Hepatocyte (in vitro differentiated cells): ENCODE measurements around the gene MARCO.

Experiments
- CTCF ChIP-seq: fragments of 200-600 bp; sonication (generic); IDR thresholded peaks from 2 replicates; pipeline ENCODE4 v1.5.1; 2016; ENCODE audit warnings: antibody characterized with exemption, mild to moderate bottlenecking; ENCODE audit not compliant: poor library complexity
- EZH2 ChIP-seq: fragments of 200-600 bp; sonication (generic); IDR thresholded peaks from 2 replicates; pipeline ENCODE4 v1.6.1; 2016; ENCODE audit warnings: antibody characterized with exemption, mild to moderate bottlenecking, borderline replicate concordance
- EZH2phosphoT487 ChIP-seq: fragments of 200-600 bp; sonication (generic); IDR thresholded peaks from one replicate; pipeline ENCODE4 v1.6.1; 2018; ENCODE audit warnings: antibody characterized with exemption, mild to moderate bottlenecking, low read depth, moderate library complexity; ENCODE audit not compliant: unreplicated experiment, severe bottlenecking

DNA sequence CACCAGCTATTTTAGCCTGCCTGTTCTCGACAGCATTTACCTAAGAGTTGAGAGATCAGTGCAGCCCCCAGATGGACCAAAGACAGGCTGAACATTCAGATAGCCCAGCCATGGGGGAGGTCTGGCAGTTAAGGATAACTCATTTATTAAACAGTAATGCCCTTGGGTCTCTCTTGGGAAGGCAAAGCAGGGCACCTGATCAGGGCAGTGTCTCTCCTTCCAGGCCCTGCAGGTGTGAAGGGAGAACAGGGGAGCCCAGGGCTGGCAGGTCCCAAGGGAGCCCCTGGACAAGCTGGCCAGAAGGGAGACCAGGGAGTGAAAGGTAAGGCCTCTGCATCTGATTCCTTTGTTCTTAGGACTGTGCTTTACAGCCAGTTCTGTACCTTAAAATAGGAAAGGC is 49.6 kb downstream of the MARCO start:
- TF ChIP-seq CTCF (no peak), EZH2phosphoT487 (no peak), EZH2 (no peak)
